OCI-LY7 (cell line): ENCODE data around the gene ACTRT2.

ENCODE experiments used
- EZH2phosphoT487 ChIP-seq: fragments of 200-600 bp; sonication (generic); IDR thresholded peaks from 2 replicates; pipeline ENCODE4 v1.6.1; 2018; ENCODE audit warnings: low read depth, borderline replicate concordance, mild to moderate bottlenecking, mixed run types, antibody characterized with exemption, low read length, moderate library complexity, mixed read lengths
- TF ChIP-seq, protein P1 (sequence below): fragments of 200-600 bp; sonication (generic); conservative IDR thresholded peaks from 2 replicates; pipeline ENCODE4 v1.5.1; 2014; ENCODE audit warnings: mild to moderate bottlenecking, antibody characterized with exemption, low read length, moderate library complexity, mixed read lengths

DNA sequence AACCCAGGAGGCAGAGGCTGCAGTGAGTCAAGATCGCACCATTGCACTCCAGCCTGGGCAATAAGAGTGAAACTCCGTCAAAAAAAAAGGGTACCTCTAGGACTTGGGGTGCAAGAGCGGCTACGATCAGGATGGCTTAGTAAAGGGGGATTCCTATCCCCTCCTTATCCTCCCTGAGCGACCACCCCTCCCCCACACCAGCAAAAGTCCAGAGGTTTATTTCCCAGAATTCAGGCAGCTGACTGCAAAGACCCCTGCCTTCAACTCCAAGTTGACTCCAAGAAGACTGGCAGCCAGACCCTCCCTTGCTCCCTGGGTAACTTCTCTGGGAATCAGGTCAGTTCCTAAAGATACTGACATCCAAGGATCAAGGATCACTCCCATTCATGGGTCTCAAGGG is 35.4 kb downstream of the ACTRT2 start:
- TF ChIP-seq, protein P1, sequence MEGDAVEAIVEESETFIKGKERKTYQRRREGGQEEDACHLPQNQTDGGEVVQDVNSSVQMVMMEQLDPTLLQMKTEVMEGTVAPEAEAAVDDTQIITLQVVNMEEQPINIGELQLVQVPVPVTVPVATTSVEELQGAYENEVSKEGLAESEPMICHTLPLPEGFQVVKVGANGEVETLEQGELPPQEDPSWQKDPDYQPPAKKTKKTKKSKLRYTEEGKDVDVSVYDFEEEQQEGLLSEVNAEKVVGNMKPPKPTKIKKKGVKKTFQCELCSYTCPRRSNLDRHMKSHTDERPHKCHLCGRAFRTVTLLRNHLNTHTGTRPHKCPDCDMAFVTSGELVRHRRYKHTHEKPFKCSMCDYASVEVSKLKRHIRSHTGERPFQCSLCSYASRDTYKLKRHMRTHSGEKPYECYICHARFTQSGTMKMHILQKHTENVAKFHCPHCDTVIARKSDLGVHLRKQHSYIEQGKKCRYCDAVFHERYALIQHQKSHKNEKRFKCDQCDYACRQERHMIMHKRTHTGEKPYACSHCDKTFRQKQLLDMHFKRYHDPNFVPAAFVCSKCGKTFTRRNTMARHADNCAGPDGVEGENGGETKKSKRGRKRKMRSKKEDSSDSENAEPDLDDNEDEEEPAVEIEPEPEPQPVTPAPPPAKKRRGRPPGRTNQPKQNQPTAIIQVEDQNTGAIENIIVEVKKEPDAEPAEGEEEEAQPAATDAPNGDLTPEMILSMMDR = no peak
- TF ChIP-seq EZH2phosphoT487 = no peak
